GM19468 (cell line): ENCODE data around the gene NPY5R.

Source experiments
- ATAC-seq: cut with Tn5 transposase; IDR thresholded peaks from one replicate; pipeline ENCODE4 v1.9.1; 2021; ENCODE audit warnings: mild to moderate bottlenecking, moderate library complexity, moderate number of reproducible peaks; ENCODE audit not compliant: unreplicated experiment; ENCODE audit errors: extremely low read depth

NPY5R gene

GRCh38 chr4:163382178-163382869, 38.6 kb downstream of the NPY5R start:
- ATAC-seq = no peak

GRCh38 chr4:163384434-163384833, 40.7 kb downstream of the NPY5R start:
- ATAC-seq = no peak

GRCh38 chr4:163384926-163385325, 41.2 kb downstream of the NPY5R start:
- ATAC-seq = no peak

- no peak for ATAC-seq
These were observed 41.8 kb downstream of the NPY5R start for GRCh38 chr4:163385466-163385865.

GRCh38 chr4:163391756-163392155, 48.1 kb downstream of the NPY5R start:
- no peak for ATAC-seq

GRCh38 chr4:163392328-163392727, 48.6 kb downstream of the NPY5R start:
- ATAC-seq = no peak

- no peak for ATAC-seq
These were observed 49.8 kb downstream of the NPY5R start for GRCh38 chr4:163393471-163393870.

- no peak for ATAC-seq
These were observed 51.4 kb downstream of the NPY5R start for GRCh38 chr4:163395055-163395454.

GRCh38 chr4:163395758-163396157, 52.1 kb downstream of the NPY5R start:
- no peak for ATAC-seq

- no peak for ATAC-seq
These were observed 54.5 kb downstream of the NPY5R start for GRCh38 chr4:163398238-163398637.

GRCh38 chr4:163400911-163401310, 57.2 kb downstream of the NPY5R start:
- no peak for ATAC-seq
